AG20443 (cell line): ENCODE measurements around the gene CBLN3.

Experiments used
- DNase-seq: peaks from one replicate; pipeline ENCODE4 v3.0.0; 2012; ENCODE audit warnings: low spot score, mixed read lengths

Gene CBLN3

DNA sequence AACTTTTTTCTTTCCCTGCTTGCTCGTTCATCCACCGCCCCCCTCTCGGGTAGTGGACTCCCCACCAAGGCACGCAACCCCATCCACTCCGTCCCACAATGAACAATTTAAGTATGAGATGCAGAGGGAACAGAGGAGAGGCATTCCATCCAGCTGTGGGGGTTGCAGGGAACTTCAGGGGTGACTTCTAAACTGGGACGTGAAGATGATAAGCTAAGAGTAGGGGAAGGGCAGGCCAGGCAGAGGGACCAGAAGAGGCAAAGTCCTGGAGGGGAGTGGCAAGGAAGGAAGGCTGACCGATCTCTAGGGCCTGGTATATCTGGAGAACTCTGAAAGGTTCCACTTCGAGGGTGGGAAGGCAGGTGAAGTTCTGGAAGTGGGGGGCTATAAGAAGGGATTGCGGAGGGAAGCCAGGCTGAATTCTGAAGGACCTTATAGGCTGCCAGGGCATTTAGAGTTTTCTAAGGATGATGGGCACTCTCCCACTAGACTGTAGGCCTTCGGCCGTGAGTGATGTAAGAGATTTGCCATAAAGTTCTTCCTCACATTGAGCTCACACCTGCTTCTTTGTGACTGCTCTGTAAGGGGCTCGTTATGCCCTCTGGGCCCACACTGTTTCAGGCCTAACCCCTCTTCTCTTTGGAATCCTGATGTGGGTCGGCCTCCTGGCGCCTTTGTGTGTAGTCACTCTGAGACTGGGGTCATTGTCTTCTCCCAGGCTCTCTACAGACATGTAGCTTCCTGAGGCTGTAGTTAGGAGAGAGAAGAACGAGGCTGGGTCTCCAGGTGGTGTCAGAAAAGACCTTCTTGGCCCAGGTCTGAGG, 49.3 kb downstream of the CBLN3 start:
- no peak for DNase-seq

DNA sequence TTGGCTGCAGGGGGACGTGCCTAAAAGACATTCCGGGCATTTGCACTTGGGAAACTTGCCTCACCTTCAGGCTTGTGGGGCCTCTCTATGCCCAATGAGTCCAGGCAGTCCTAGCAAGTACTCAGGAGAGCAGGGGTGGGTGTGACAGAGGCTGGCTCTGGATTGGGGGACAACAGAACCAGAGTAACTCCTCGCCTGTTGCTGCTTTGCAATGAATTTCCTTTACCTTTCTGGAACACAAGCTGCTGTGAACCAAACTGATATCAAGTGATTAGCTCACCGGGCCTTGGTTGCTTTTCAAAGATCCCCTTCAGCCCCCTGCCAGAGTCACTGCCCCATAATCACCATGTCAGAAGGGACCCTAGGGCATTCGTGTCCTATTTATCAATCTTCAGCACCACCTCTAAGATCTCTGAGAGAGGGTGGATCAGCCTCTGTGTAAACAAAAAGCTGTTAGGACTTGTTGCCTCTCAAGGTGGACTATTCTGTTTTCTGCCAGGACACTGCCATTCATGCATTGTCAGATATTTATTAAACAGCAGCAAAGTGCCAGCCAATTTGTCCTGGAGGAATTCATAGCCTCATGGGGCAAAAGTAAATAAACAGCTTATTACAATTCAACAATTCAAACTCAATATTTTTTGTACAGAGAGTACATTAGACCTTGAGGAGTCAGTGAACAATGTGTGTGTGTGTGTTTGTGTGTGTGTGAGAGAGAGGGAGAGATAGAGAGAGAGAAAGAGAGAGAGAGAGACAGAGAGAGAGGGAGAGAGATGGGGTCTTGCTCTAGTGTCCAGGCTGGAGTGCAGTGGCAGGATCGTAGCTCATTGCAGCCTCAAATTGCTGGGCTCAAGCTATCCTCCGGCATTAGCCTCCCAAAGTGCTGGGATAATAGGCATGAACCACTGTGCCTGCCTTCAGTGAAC, 50.2 kb downstream of the CBLN3 start:
- DNase-seq = no peak

- DNase-seq = no peak
These were observed 51.1 kb downstream of the CBLN3 start for GRCh38 chr14:24378327-24378726.

DNA sequence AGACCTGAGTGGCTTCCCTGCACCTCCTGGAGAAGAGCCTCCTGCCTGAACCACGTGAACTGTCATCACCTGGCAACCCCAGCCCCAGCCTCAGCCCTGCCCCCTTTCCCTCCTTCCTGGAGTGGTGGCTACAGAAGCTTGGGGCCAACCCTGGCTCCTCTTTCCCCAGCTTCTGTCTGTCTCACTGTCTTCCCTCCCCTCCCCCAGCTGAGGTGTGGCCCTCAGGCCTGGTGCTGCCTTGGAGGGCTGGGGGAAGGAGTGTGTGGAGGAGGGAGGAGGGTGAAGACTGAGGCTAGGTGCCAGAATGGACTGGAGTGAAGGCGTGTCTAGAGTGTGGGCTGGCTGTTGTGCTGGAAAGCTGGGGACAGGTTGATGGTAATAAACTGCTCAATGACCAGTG, 51.8 kb downstream of the CBLN3 start:
- no peak for DNase-seq

- DNase-seq = no peak
These were observed 52.3 kb downstream of the CBLN3 start for GRCh38 chr14:24377126-24377525.
